ENCODE results near the gene PUDP. TPM values are rescaled to one million over a fixed set of nuclear protein-coding genes. Genes with fewer than 3 reads are reported as not detected.
"Not testable (repeated sequence)": the region's sequence is repeated elsewhere in the genome, so short reads cannot be mapped to it uniquely, and the experiment has no call there.

The PUDP gene
- 20.5 TPM for polyA plus RNA-seq (ENCODE audit: insufficient read length)
- long read RNA-seq, donor 1, transcript PUDP-201 (4 exons, 2,140 nt) = major isoform, 9 of 10 reads
- long read RNA-seq, donor 1, partial matches to known transcripts = 0 of 10 reads
- long read RNA-seq, donor 1, other reads (novel, unspliced or antisense) = 0 of 10 reads
- long read RNA-seq, donor 2, transcript PUDP-201 (4 exons, 2,140 nt) = major isoform, 8 of 8 reads
- long read RNA-seq, donor 2, partial matches to known transcripts = 0 of 8 reads
- long read RNA-seq, donor 2, other reads (novel, unspliced or antisense) = 0 of 8 reads
- long read RNA-seq, donor 3, transcript PUDP-201 (4 exons, 2,140 nt) = major isoform, 5 of 25 reads
- long read RNA-seq, donor 3, partial matches to known transcripts = 20 of 25 reads
- long read RNA-seq, donor 3, other reads (novel, unspliced or antisense) = 0 of 25 reads
- long read RNA-seq, donor 4 = 0 reads
- long read RNA-seq, donor 5, transcript PUDP-201 (4 exons, 2,140 nt) = major isoform, 12 of 13 reads
- long read RNA-seq, donor 5, partial matches to known transcripts = 0 of 13 reads
- long read RNA-seq, donor 5, other reads (novel, unspliced or antisense) = 0 of 13 reads
- long read RNA-seq, donor 6, transcript PUDP-201 (4 exons, 2,140 nt) = major isoform, 17 of 17 reads
- long read RNA-seq, donor 6, partial matches to known transcripts = 0 of 17 reads
- long read RNA-seq, donor 6, other reads (novel, unspliced or antisense) = 0 of 17 reads
- long read RNA-seq, donor 7, transcript PUDP-201 (4 exons, 2,140 nt) = major isoform, 7 of 7 reads
- long read RNA-seq, donor 7, partial matches to known transcripts = 0 of 7 reads
- long read RNA-seq, donor 7, other reads (novel, unspliced or antisense) = 0 of 7 reads
- long read RNA-seq, donor 8, transcript PUDP-201 (4 exons, 2,140 nt) = major isoform, 6 of 6 reads
- long read RNA-seq, donor 8, partial matches to known transcripts = 0 of 6 reads
- long read RNA-seq, donor 8, other reads (novel, unspliced or antisense) = 0 of 6 reads

DNA sequence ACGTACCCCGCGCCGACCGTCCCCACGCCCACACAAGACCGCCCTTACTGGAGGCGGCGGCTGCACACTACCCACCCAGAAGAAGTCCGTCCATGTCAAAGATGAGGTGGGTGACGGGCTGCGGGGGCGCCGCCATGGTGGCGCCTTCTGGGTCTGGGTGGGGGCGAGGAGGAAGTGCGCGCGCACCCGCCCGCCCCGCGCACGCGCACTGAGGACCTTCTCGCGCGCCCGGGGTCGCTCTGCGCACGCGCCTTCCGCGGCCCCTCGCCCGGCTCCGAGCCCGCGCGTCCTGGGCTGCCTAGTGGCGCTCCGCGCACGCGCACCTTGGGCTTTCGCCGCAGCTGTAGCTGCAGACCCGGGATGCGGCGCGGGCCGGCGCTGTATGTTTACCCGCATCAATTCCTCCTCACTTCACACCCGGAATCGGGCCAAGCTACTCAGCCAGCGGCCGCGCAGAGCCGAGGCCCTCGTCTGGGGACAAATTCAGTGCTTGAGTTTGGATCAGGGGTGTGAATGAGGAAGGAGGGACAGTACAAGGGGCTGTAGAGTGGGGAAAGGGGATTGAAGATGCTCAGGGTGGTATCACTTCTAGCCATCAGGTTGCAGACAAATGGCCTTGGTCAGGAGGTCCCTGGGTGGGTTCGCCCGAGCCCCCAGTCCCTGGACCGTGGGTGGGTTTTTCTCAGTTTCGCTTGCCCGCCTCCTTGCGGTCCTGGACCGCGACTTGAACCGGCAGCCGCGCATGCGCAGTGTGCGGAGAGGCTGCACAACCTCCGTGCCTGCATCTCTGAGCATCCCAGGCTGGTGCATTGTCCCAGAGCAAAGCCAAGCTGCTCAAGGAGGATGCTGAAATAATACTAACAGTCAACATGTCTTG lies at the start of gene PUDP:
Gene PUDP (minus strand): TSS at position 176 of the 877 bp plus-strand sequence. CDS start 40 bp downstream, at position 136.
- peak; percentile 87 for DNase-seq

DNA sequence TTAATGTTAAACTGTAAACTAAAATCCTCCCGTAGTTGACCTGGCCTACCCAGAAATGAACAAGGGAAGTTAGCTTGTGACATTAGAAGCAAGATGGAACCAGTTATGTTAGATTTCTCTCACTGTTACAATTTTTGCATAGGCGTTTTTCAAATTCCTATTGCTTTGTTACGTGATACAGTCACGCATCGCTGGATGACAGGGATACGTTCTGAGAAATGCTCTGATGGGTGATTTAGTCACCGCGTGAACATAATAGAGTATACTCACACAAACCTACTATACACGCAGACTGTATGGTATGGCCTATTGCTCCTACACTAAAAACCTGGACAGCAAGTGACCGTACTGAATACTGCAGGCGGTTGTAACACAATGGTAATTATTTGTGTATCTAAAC lies 46.7 kb upstream of the PUDP start:
- DNase-seq = no peak

DNA sequence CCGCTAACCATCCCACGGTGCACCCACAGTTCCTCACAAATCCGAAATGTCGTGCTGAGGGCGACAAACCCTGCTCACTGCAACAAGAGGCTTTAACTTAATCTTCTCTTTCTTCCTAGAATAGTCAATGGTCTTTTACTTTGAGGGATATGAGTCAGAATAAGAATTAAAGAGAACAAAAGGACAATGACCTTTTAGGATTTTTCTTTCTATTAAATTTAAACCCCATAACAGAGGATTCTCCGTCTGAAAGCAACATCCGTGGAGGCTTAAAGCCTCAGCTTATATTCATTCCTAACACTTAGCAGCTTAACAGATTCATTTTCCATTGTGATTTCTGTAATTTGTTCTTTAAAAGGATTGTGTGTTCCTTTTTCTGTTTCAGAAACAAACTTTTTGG lies 44.9 kb upstream of the PUDP start:
- DNase-seq = no peak

DNA sequence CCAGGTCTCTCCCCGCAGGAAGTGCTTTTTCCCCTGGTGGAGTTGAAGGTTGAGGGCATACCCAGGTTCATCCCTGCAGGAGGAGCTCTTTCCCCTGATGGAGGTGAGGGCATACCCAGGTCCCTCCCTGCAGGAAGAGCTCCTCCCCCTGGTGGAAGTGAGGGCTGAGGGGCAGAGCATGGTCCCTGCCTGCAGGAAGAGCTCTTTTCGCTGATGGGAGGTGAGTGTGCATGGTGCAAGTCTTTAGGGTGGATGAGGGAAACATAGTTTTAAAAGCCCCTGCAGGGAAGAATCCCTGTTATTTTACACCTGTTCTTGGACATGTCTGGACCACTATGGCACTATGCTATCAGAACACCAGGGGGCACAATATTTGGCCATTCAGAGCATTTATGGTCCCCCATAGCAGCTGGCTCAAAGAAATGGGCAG lies 43.7 kb upstream of the PUDP start:
- DNase-seq = no peak

DNA sequence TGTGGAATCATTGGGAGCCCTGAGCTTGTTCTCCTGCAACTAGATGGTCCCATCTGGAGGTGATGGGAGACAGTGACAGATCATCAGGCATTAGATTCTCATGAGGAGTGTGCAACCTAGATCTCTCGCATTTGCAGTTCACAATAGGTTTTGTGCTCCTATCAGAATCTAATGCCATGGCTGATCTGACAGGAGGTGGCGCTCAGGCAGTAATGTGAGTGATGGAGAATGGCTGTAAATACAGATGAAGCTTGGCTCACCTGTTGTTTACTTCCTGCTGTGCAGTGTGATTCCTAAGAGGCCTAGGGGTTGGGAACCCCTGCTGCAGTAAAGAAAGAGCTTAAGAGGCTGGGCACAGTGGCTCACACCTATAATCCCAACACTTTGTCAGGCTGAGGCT lies 42.2 kb upstream of the PUDP start:
- DNase-seq = no peak

DNA sequence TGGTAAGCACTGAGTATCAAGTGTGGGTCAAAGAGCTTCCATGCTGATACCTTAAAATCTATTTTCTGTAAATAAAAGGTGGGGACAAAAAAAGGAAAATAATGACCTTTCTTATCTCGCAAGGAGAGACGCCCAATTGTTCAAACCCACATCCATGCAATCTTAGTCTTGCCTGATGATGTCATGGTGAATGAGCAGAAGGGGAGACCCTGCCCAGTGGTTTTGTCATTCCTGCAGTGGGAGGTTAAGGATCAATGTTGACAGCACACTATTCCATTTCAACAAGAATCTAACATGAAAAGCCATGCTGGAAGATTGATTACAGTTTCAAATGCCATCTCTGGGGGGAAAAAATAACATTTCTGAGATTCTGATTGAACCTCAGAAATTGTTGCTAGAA lies 40.7 kb upstream of the PUDP start:
- DNase-seq = no peak

DNA sequence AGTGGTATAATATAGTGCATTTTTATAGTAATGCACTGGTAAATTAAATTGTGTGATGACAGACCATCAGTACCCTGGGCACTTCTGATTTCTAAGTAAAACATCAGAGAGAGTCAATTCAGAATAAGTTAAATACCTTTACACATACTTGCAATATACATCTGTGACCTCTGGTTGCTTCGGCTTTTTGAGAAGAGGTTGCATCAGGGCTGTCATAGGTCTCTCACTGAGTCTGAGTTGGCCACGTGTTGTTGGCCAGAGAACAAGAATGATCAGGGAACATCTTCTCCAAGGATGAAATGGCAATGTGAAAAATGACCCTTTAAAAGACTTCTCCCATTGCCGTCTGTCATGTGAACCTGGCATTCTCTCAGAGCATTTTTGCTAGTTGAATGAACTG lies 36.9 kb upstream of the PUDP start:
- no peak for DNase-seq

DNA sequence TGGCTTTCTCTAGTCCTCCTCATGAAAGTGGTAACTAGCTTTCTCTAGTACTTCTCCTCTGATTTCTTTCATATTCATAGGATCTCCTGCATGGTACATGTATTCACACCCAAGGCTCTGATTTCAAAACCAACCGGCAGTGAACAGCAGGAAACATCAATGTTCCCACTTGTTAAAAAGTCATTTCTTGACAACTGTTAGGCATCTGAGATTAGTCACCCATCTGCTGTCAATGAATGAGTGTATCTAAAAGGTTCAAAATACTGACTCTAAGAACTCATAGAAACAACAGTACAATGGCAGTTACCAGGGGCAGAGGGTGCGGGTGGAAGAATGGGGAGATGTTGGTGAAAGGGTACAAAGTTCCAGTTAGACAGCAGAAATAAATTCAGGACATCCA lies 31.5 kb upstream of the PUDP start:
- no peak for DNase-seq

DNA sequence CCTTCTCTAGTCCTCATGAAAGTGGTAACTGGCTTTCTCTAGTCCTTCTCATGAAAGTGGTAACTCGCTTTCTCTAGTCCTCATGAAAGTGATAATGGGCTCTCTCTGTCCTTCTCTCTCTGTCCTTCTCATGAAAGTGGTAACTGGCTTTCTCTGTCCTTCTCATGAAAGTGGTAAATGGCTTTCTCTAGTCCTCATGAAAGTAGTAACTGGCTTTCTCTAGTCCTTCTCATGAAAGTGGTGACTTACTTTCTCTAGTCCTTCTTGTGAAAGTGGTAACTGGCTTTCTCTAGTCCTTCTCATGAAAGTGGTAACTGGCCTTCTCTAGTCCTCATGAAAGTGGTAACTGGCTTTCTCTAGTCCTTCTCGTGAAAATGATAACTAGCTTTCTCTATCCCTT lies 30.9 kb upstream of the PUDP start:
- DNase-seq = not testable (repeated sequence)

DNA sequence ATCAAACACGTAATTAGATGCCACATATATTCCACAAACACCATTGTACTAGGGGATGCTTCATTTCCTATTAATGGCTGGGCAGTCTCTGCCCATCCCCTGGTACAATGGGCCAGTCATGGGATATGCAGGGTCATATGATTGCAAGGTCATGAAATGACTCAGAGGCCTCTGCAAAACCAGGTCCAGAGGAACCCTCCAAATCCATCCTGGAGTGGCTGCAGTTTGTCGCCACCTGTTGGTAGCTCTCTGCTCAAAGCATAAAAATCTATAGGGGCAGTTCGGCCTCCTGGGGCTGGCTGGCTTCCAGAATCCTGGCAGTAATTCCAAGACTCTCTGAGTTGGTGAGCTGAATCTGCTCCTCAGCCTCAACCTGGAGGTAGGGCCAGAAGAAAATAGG lies 22.9 kb upstream of the PUDP start:
- no peak for DNase-seq

DNA sequence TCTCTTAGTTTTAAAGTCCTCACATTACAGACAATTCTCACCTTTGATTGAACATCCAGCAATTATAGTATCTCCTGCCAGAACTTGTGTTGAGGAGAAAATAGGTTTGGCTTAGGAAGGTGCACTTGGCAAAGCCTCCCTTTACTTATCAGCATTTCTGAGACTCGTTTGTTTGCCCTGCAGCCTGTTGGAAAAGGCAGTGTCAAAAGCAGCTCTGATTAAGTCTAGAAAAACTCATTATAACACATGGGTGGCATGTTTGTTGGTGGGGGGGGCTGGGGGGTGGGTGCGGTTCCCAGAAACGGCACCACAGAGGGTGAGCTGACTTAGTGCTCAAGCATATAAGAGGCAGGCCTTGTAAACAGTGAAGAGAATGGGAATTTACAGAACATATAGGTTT lies 21.7 kb upstream of the PUDP start:
- no peak for DNase-seq

DNA sequence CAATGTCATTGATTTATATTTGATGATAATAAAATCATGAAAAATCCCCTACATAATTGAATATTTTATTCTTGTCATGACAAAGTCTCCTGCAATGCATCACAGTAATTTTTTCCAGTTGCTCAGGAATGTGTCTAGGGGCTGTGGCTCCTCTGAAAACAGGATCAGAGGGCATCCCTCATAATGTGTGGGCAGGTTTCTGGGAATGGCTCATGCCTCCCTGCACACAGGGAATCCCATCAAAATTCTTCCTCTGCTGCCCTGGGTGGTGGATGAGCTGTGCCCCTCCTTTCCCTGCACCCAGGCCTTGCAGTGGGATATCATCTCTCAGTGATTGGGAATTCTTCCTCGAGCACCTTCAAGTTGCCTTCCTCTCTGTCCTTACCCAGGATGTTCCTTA lies 20.4 kb upstream of the PUDP start:
- DNase-seq = no peak

DNA sequence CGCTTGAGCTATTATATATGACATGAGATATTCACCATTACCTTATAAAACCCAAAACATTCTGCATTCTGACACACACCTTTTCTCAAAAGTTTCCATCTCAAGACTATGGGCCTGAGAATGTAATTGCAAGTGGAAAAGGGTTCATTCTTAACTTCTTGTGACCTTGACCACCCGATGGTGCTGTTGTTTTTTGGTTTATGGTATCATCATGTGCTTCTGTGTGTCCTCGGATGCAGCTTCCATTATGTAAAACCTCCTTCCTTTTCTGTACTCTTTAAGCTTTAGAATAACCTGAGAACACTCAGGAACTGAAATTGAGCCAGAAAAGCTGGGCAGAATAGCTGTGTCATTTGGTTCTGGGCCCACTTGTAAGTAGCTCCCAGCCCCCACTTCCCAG lies 16.2 kb upstream of the PUDP start:
- DNase-seq = no peak

DNA sequence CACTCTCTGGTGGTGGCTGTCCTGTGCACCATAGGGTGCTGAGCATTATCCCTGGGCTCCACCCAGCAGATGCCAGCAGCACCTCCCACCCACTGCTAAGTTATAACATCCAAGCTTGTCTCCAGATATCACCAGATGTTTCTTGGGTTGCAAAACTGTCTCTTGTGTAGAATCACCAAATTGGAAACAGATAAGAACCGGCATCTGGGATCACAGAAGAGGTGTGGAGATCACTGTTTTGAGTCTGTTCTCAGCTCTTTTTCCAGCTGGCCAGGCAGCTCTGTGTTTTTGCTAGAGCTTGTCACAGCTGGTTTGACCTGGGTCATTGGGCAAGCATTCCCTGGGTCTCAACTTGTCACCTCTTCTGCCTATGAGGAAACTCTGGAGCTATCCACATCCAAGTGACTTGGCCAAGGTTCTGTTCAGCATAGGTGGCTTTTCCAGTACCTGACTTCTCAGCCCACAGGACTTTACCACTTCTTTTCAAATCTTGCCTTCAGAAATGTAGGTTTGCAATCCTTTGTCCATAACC lies 15.3 kb upstream of the PUDP start:
- DNase-seq = no peak

DNA sequence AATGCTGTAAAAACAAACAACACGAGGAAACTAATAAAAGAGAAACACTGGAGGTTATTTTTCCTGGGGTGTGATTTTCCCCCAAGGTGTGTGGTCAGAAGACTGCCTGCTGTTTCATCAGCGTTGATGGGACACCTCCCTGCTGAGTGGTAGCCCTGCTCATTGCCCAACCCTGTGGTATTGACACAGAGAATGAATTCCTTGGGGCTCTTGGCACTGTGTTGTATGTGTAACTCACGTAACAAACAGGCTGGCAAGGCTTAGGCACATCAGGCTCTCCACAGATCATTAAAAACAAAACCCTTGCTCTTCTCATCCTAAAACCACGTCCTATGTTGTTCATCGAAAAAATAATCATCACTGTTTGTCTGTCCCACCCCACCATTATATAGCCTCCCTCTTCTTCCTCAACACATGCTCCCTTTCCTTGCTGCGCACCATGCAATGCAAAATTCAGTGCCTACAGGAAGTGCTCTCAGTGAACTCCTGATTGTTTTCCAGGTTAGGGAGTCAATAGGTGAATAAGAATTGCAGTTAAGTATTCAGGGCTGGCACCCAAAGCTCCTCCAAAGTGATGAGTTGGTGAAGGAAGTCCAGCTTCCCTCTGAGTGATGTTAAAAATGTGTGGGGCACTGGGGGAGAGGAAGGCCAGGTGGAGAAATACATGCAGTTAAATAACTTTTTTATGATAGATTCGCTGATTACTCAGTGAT lies 11.4 kb upstream of the PUDP start:
- no peak for DNase-seq

DNA sequence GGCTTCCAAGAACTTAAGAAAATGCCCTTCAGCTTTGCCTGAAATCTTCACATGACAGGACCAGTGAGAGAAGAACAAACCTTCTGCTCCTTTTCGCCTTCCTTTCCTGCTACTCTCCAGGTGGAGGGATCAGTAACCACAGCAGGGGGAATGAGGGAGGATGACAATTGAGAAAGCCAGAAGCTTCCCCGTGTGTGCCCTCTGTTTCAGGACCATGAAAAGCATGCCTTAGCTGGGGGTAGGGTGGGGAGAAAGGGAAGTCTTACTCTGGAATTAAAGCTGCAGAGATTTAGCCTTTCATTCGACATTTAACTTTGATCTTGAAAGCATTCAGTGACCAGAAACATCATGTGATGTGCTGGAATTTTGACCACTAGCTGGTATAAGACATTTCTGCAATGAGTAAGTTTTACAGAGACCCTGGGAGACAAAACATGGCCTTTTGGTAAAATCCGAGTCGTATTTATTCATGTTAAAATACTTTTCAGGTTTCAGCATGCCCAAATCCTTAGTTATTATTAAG lies 10.6 kb upstream of the PUDP start:
- DNase-seq = no peak

DNA sequence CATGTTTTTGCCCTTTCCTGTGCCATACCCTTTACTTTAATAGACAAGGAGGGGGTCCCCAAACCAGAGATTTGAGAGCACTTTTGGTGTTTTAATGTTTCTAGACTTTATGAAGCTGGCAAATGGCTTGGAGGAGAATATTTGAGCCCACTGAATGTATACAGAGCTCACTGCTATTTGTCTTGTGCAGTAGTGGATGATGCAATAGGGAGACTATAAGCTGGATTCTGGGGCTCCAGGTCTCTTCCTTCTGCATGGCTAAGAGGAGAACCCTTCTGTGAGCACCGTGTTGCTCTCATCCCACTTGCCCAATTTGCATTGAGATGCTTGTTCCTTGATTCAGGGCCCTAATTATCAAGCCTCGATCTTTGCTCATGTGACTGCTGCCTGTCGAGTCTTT lies 8.9 kb upstream of the PUDP start:
- DNase-seq = no peak

DNA sequence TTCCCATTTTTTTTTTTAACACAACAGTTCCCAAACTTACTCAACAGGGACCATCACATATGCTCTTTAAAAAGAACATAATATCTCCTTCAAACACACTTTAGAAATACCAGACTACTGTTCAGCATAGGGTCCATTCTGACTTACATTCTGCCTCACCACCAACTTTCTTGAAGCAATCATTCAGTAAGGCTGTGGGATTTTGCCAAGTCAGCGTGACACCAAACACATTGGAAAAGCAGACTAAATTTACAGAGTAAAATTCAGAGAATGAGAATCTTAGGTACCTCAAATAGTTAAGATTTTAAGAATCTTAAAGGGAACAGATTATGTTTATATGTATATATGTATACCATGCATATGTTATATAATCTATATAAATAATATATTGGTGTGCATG lies 7.2 kb upstream of the PUDP start:
- no peak for DNase-seq

DNA sequence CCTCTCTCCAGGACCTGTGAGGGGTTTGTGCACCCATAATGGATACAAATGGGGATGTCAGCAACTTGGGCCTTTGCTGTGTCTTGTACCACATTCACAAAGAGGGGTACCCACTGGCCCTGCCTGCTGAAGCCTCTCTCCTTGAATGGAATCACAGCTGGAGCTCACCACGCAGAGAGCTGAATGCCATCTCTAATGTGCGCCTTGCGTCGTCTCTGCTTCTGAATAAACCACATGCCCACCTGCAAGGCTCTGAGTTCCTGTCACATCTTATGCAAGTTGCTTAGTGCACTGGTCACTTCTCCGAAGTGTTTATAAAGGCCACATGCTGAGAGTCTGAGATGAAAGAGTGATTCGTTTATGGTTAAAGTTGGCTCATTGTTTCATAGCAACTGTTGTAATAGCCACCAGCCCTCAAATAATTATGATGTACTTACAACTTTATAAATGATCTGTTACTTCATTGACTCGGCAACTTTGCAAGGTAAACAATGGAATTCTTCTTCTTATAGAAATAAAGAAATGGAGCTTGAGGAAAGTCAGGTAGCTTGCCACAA lies 6.2 kb upstream of the PUDP start:
- DNase-seq = no peak

DNA sequence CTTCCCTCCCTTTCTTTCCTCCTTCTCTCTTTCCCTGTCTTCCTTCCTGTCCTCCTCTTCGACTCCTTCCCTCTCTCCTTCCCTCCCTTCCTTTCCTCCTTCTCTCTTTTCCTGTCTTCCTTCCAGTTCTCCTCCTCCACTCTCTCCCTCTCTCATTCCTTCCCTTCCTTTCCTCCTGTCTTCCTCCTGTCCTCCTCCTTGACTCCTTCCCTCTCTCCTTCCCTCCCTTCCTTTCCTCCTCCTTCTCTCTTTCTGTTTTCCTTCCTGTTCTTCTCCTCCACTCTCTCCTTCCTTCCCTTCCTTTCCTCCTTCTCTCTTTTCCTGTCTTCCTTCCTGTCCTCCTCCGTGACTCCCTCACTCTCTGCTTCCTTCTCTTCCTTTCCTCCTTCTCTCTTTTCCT lies 5.3 kb upstream of the PUDP start:
- DNase-seq = no peak

DNA sequence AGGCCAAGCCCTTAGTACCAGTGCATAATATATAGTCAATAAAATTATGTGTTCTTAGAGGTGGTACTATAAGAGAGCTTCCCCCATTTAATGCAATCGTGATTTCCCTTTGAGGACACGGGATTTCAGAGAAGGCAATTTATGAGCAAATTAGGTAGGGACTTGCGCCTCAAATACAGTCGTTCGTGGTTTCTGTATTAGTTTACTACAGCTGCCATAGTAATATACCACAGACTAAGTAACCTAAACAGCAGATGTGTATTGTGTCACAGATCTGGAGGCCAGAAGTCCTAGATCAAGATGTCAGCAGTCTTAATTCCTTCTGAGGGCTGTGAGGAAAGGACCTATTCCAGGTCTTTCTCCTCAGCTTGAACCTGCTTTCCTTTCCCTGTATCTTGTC lies 1.5 kb upstream of the PUDP start:
- no peak for DNase-seq
